Prostate gland (tissue), 2 donors: ENCODE measurements around the gene TSPAN7.
A peak's percentile ranks its signal among the peaks of the same experiment; 100 is the strongest.

ENCODE experiments used
- POLR2A ChIP-seq: fragments of 450-650 bp; IDR thresholded peaks from one replicate; pipeline ENCODE4 v1.6.1; 2016; ENCODE audit warnings: antibody characterized with exemption, mild to moderate bottlenecking
- POLR2AphosphoS5 ChIP-seq: sonication (generic); formaldehyde crosslinking; IDR thresholded peaks from one replicate; pipeline ENCODE4 v1.6.1; 2017; ENCODE audit warnings: antibody characterized with exemption
- TF ChIP-seq, protein P1 (sequence below), 4 experiments: fragments of 200-600 bp in 2 of 4; fragments of 450-650 bp in 2 of 4; sonication (generic) in 2 of 4; IDR thresholded peaks; 1 replicate in 3 of 4; 2 replicates in 1 of 4; pipeline ENCODE4 v1.5.1; 2016 to 2019; ENCODE audit warnings: antibody characterized with exemption in 4 of 4, mild to moderate bottlenecking in 2 of 4, moderate library complexity in 2 of 4

DNA sequence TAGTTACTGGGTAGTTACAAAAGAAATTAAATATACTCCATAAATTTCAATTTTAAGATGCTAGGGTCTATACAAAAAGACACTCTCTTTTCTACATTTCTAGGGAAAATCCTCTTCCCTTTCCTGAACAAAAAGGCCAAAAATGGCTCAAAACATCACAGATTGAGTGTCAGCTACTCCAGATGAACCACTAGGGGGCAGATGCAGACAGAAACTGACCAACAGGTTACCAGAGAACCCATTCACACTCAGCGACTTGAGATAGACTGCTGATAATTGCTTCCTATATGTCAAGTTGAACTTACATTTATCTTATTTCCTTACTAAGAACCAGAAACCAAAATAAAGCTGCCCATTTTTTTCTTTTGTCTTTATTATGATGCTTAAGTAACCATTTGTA, 156.5 kb downstream of the TSPAN7 start:
- no peak for TF ChIP-seq POLR2A
- TF ChIP-seq, protein P1, sequence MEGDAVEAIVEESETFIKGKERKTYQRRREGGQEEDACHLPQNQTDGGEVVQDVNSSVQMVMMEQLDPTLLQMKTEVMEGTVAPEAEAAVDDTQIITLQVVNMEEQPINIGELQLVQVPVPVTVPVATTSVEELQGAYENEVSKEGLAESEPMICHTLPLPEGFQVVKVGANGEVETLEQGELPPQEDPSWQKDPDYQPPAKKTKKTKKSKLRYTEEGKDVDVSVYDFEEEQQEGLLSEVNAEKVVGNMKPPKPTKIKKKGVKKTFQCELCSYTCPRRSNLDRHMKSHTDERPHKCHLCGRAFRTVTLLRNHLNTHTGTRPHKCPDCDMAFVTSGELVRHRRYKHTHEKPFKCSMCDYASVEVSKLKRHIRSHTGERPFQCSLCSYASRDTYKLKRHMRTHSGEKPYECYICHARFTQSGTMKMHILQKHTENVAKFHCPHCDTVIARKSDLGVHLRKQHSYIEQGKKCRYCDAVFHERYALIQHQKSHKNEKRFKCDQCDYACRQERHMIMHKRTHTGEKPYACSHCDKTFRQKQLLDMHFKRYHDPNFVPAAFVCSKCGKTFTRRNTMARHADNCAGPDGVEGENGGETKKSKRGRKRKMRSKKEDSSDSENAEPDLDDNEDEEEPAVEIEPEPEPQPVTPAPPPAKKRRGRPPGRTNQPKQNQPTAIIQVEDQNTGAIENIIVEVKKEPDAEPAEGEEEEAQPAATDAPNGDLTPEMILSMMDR (IDR thresholded peaks at IDR 0.05): peak in 1 of 4 experiments; percentile 8
- no peak for TF ChIP-seq POLR2AphosphoS5
